ACHN (cell line): Measurements from ENCODE around the gene SHOX.

Source experiments
- DNase-seq: peaks from one replicate; pipeline ENCODE4 v3.0.0-alpha.2; 2015
- in situ Hi-C: cut with HindIII; loops from 2 replicates; pipeline ENCODE4 v1.10.0; 2017; ENCODE audit warnings: low sequenced_read_pairs, low pct_ligation_motif_present, low pct_unique_long_range_greater_than_20kb

Gene SHOX

DNA sequence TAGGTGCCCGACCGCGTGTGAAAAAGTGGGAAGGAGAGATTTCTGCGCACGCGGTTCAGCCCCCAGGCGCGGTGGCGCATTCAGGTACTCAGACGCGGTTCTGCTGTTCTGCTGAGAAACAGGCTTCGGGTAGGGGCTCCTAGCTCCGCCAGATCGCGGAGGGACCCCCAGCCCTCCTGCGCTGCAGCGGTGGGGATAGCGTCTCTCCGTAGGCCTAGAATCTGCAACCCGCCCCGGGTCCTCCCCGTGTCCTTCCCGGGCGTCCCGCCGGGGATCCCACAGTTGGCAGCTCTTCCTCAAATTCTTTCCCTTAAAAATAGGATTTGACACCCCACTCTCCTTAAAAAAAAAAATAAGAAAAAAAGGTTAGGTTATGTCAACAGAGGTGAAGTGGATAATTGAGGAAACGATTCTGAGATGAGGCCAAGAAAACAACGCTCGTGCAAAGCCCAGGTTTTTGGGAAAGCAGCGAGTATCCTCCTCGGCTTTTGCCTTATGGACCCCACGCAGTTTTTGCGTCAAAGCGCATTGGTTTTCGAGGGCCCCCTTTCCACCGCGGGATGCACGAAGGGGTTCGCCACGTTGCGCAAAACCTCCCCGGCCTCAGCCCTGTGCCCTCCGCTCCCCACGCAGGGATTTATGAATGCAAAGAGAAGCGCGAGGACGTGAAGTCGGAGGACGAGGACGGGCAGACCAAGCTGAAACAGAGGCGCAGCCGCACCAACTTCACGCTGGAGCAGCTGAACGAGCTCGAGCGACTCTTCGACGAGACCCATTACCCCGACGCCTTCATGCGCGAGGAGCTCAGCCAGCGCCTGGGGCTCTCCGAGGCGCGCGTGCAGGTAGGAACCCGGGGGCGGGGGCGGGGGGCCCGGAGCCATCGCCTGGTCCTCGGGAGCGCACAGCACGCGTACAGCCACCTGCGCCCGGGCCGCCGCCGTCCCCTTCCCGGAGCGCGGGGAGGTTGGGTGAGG, 3.7 kb downstream of the SHOX start:
- DNase-seq: no peak
- in situ Hi-C loops: no loop called here

DNA sequence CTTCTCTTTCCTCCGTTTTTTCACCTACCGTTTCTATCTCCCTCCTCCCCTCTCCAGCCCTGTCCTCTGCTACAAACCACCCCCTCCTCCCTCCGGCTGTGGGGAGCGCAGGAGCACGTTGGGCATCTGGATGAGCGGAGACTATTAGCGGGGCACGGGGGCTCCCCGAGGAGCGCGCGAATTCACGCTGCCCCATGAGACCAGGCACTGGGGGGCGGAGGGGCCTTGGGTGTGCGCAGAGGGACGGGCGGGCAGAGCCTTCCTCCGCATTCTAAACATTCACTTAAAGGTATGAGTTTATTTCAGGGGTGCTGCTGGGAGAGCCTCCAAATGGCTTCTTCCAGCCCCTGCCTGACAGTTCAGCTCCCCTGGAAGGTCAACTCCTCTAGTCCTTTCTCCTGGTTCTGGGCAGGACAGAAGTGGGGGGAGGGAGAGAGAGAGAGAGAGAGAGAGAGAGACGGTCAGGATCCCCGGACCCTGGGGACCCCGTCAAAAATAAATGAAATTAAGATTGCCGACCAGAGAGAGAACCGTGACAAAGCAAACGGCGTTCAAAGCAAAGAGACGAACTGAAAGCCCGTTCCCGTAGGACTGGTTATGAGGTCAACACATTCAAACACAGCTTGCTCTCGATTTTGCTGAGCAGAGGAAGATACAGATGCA, 5.0 kb downstream of the SHOX start:
- no peak for DNase-seq
- in situ Hi-C loops: no loop called here

DNA sequence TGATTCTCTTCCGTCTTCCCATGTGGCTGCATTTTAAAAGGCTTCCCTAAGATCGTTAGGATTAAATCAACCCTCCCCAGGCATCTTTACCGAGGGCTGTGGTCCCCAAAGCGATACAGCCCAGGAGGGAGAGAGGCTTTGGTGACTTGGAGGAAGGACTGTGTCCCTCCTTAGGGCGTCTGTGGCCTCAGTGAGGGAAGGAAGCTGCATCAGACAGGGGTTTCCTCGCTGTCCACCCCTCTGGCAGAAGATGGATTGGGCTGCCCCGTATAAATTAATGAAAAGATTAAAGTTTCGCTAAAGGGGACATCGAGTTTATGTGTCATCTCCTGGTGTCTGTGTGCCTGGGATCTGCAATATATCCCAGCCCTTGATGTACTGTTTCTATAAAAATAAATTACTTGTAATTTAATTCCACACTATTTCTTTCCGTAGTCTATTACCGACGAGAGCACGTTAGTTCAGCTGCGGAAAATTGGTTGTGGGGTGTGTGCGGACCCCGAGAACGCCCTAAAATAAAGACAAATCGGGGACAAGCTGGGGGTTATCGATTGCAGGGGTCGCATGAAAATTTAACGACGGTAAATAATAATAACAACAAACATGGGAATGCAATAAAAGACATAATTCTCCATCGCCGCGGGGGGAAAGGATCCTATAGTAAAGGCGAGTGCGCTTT, 6.5 kb downstream of the SHOX start:
- in situ Hi-C loops: no loop called here
- no peak for DNase-seq

- DNase-seq: no peak
- in situ Hi-C loops: no loop called here
Observed at GRCh38 chrX:637660-638481, 7.3 kb downstream of the SHOX start.

GRCh38 chrX:638482-639131, 8.0 kb downstream of the SHOX start:
- in situ Hi-C loops: no loop called here
- DNase-seq: no peak

DNA sequence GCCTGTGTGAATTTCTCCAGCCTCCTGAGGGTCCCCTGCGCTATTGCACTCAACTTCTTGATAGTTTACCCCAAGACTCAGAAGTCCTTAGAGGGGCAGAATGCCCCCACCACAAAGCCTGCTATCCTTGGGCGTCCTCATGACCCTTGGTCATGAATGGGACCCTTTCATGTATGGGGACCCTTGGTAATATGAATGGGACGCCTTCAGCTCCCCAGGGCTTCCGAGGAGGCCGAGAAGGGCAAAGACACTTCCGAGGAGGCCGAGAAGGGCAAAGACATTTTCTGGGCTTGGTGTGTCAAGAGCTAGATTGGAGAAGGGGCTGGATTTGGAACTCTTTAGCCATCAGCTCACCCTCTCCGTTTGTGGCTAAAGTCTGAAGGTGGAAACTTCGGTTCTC, 8.6 kb downstream of the SHOX start:
- in situ Hi-C loops: no loop called here
- no peak for DNase-seq

DNA sequence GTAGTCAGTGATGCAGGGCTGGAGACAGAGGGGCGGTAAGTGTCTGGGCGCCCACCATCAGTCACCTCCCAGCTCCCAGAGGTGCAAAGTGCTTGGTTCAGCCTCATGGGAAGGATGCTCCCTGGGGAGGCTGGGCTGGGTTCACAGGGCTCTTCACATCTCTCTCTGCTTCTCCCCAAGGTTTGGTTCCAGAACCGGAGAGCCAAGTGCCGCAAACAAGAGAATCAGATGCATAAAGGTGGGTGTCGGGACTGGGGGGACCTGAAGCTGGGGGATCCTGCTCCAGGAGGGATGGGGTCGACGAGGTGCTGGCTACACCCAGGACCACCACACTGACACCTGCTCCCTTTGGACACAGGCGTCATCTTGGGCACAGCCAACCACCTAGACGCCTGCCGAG, 10.1 kb downstream of the SHOX start:
- no peak for DNase-seq
- in situ Hi-C loops: no loop called here

DNA sequence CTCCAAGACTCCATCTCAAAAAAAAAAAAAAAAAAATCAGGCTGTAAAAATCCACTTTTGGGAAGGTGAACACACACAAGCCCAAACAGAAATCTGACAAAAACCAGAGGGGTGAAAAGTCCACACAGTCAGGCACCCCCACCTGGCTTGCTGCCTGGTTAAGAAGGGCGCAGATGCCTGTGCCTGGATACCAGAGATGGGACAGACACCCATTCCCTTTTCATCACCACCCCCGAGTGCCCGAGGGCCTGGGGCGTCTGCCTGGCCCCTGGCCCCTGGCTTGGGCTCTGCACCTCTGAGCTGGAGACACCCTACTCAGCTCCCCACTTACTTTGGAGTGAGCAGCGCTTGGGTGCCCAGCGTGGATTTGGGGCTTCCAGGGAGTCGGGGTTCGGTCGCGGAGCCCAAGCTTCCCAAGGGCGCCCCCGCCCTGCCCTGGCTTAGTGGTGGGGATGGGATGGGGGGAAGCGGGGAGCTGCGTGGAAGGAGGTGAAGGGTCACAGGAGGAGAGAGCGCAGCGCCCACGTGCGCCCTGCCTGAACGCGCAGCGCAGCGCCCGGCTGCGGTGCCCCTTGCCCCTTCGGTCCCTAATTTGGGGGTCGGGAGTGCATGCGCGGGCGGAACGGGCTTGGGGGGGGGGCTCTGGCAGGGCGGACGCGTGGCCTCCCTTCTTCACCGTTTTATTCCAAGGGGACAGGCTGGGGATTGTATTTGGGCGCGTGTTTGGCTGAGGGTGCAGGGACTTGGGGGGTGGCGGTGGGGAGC, 11.3 kb downstream of the SHOX start:
- DNase-seq: no peak
- in situ Hi-C loops: no loop called here

DNA sequence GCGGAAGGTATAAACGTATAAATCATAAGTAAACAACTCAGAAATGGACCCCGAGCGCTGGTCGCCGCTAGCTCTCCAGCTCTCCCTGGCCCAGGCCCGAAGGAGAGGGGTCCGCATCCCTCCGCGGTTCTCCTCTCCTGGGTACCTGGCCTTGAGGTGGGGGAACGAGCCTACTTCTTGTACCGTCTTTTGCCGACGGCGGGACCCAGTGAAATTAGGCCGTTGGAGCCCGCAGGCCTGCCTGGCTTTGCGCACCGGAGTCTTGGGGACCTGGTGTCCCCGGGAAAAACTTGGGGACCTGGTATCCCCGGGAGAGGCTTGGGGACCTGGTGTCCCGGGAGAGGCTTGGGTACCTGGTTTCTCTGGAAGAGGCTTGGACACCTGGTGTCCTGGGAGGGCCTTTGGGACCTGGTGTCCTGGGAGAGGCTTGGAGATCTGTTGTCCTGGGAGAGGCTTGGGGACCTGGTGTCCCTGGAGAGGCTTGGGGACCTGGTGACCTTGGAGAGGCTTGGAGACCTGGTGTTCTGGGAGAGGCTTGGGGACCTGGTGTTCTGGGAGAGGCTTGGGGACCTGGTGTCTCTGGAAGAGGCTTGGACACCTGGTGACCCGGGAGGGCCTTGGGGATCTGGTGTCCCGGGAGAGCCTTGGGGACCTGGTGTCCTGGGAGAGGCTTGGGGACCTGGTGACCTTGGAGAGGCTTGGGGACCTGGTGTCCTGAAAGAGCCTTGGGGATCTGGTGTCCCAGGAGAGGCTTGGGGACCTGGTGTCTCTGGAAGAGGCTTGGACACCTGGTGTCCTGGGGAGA, 12.0 kb downstream of the SHOX start:
- in situ Hi-C loops: no loop called here
- no peak for DNase-seq

GRCh38 chrX:643241-643595, 12.6 kb downstream of the SHOX start:
- DNase-seq: no peak
- in situ Hi-C loops: no loop called here

DNA sequence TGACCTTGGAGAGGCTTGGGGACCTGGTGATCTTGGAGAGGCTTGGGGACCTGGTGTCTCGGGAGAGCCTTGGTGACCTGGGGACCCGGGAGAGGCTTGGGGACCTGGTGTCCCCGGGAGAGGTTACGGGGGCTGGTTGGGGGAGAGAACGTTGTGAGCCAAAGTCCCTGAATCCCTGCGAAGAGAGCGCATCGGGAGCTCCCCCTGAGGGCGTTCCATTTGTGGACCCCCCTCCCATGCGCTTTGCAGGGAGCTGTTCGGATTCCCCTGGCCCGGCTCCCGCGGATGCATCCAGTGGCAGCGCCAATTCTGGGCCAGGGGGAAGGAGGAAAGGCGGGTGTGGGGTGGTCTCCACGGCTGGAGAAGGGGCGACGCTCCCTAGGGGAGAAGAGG, 13.3 kb downstream of the SHOX start:
- in situ Hi-C loops: no loop called here
- no peak for DNase-seq

- in situ Hi-C loops: no loop called here
- DNase-seq: no peak
Observed at GRCh38 chrX:644304-645281, 14.0 kb downstream of the SHOX start.

DNA sequence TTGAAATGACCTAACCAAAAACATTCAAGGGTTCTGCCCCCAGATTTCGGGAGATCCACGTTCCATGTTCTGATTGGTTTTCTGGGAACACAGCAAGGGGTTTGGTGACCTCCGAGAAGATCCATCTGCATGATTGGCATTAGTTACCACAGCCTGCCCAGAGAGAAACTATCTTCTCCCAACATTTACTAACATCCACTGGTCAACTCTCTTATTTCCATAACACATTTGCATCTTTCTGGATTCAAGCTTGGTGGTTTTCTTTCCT, 15.6 kb downstream of the SHOX start:
- in situ Hi-C loops: no loop called here
- no peak for DNase-seq

DNA sequence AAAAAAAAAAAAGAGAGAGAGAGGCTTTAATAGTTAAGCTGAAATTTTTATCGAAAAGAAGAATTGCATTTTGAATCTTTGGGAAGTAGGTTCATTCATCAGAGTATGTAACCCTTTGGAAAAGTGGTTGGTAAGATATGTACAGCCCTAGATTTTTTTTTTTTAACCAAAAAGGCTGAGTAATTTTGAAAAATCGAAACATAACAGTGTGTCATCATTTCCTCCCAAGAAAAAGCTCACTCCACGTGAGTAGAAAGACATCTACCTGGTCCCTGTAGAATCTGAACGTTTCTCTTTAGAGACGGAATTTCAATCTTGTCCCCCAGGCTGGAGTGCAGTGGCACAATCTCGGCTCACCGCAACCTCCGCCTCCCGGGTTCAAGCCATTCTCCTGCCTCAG, 16.2 kb downstream of the SHOX start:
- no peak for DNase-seq
- in situ Hi-C loops: no loop called here

GRCh38 chrX:649166-649565, 18.6 kb downstream of the SHOX start:
- no peak for DNase-seq
- in situ Hi-C loops: no loop called here

DNA sequence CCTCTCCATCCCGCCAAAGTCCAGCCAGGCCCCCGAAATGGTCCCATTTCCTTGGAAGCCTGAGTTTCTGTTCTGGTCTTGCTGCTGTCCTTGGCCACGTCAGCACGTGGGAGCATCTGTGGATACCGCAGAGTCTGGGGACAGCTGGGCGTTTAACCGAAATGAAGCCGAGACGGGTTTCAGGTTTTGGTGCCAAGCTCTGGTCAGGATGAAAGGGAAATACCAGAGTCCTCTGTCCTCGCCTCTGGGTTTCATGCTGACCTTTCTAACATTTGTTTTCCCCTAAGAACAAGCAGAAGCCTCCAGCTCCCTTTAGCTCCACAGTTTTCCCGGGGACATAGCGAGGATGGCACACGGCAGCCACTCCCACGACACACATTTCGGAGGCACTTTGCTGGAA, 19.7 kb downstream of the SHOX start:
- DNase-seq: no peak
- in situ Hi-C loops: no loop called here
